ENCODE data around the gene MCEMP1. TPM values are rescaled to one million over a fixed set of nuclear protein-coding genes. Genes with fewer than 3 reads are reported as not detected.

The MCEMP1 gene
- total and polyA plus RNA-seq, 2 of the 13 experiments (the other 11 are each of a cell fraction or from before 2014, with no cell fraction given): not detected

DNA sequence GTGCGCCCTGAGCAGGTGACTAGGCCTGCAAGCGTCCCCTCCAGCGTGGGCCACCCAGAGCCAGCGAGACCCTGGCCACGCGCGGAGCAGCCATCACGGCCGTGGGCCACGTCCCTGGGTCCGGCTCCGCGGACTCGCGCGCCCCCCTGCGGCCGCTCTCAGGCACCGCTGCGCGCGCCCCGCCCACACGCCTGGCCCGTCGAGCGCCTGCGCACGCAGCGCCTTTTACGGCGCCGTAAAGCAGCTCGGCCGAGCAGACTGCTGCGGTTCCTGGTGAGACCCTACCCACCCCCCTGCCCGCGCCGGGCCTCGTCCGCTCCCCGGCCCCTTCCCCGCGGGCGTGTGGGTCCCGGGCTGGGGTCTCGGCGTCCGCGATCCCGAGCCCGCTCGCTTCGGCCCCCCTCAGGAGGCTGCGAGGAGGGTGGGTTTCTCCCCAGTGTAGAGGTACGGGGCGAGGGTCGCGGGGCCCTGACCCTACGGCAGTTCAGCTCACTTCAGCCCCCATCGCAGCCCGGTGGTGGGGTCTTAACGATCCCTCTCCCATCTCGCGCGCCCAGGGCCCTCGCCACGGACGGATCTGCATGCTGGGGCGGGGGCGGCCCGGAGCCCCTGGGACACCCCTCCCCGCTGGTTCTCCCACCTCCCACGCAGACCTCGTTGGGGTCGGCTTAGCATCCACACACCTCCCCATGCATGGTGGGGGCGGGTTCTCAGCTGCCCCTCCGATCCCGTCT, 3.9 kb downstream of the MCEMP1 start, which contains the start of gene TRAPPC5 (continued):
- TF ChIP-seq ZNF556 (CRISPR knock-in tag; IDR thresholded peaks at IDR 0.05; ENCODE audit: borderline replicate concordance) (peak; percentile 40; the same call in 1 of the 2 replicates), GTF3A (CRISPR knock-in tag; conservative IDR thresholded peaks at IDR 0.05) (0 out of 2 replicates have a peak, but pooled peaks have one; percentile 39), ZNF790 (CRISPR knock-in tag; IDR thresholded peaks at IDR 0.05; ENCODE audit: borderline replicate concordance) (peak; percentile 52; the same call in 1 of the 2 replicates), ZNF879 (CRISPR knock-in tag; IDR thresholded peaks at IDR 0.05) (no peak), ZNF761 (CRISPR knock-in tag; conservative IDR thresholded peaks at IDR 0.05) (no peak), MED1 (CRISPR knock-in tag; IDR thresholded peaks at IDR 0.05) (no peak; the same call in 1 of the 2 replicates), TOE1 (CRISPR knock-in tag; IDR thresholded peaks at IDR 0.05) (no peak), ZNF878 (CRISPR knock-in tag; IDR thresholded peaks at IDR 0.05) (no peak), RBM39 (IDR thresholded peaks at IDR 0.05; ENCODE audit: low read depth, low read length, poor library complexity, severe bottlenecking) (peak; percentile 29), BRF2 (CRISPR knock-in tag; IDR thresholded peaks at IDR 0.05) (no peak), REL (CRISPR knock-in tag; conservative IDR thresholded peaks at IDR 0.05) (no peak), KDM1A (CRISPR knock-in tag; IDR thresholded peaks at IDR 0.05) (no peak), GATA4 (IDR thresholded peaks at IDR 0.05; ENCODE audit: borderline replicate concordance, low read depth) (no peak), BATF2 (CRISPR knock-in tag; IDR thresholded peaks at IDR 0.05) (no peak), ZNF431 (CRISPR knock-in tag; IDR thresholded peaks at IDR 0.05; ENCODE audit: borderline replicate concordance, low read depth) (0 out of 2 replicates have a peak, but pooled peaks have one; percentile 68), U2AF2 (IDR thresholded peaks at IDR 0.05; ENCODE audit: low read depth, low read length) (no peak), ZBTB38 (CRISPR knock-in tag; IDR thresholded peaks at IDR 0.05) (peak; percentile 83), ZNF616 (CRISPR knock-in tag; IDR thresholded peaks at IDR 0.05; ENCODE audit: low read depth) (peak; percentile 76; the same call in 1 of the 2 replicates), ZKSCAN1 (IDR thresholded peaks at IDR 0.05; ENCODE audit: low read length) (no peak), RBAK (CRISPR knock-in tag; IDR thresholded peaks at IDR 0.05) (no peak)
- TF ChIP-seq, protein P1, sequence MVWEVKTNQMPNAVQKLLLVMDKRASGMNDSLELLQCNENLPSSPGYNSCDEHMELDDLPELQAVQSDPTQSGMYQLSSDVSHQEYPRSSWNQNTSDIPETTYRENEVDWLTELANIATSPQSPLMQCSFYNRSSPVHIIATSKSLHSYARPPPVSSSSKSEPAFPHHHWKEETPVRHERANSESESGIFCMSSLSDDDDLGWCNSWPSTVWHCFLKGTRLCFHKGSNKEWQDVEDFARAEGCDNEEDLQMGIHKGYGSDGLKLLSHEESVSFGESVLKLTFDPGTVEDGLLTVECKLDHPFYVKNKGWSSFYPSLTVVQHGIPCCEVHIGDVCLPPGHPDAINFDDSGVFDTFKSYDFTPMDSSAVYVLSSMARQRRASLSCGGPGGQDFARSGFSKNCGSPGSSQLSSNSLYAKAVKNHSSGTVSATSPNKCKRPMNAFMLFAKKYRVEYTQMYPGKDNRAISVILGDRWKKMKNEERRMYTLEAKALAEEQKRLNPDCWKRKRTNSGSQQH (CRISPR knock-in tag; IDR thresholded peaks at IDR 0.05; ENCODE audit: low read depth): no peak
- TF ChIP-seq, protein P2, sequence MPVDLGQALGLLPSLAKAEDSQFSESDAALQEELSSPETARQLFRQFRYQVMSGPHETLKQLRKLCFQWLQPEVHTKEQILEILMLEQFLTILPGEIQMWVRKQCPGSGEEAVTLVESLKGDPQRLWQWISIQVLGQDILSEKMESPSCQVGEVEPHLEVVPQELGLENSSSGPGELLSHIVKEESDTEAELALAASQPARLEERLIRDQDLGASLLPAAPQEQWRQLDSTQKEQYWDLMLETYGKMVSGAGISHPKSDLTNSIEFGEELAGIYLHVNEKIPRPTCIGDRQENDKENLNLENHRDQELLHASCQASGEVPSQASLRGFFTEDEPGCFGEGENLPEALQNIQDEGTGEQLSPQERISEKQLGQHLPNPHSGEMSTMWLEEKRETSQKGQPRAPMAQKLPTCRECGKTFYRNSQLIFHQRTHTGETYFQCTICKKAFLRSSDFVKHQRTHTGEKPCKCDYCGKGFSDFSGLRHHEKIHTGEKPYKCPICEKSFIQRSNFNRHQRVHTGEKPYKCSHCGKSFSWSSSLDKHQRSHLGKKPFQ (CRISPR knock-in tag; IDR thresholded peaks at IDR 0.05; ENCODE audit: insufficient replicate concordance): no peak
- TF ChIP-seq, protein P3, sequence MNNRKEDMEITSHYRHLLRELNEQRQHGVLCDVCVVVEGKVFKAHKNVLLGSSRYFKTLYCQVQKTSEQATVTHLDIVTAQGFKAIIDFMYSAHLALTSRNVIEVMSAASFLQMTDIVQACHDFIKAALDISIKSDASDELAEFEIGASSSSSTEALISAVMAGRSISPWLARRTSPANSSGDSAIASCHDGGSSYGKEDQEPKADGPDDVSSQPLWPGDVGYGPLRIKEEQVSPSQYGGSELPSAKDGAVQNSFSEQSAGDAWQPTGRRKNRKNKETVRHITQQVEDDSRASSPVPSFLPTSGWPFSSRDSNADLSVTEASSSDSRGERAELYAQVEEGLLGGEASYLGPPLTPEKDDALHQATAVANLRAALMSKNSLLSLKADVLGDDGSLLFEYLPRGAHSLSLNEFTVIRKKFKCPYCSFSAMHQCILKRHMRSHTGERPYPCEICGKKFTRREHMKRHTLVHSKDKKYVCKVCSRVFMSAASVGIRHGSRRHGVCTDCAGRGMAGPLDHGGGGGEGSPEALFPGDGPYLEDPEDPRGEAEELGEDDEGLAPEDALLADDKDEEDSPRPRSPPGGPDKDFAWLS (CRISPR knock-in tag; IDR thresholded peaks at IDR 0.05; ENCODE audit: borderline replicate concordance): 0 out of 2 replicates have a peak, but pooled peaks have one; percentile 48

Measured in HepG2 (cell line).